HG03378 (cell line): Measurements from ENCODE around the gene DIS3L2.

ENCODE experiments used
- ATAC-seq: cut with Tn5 transposase; IDR thresholded peaks from one replicate; pipeline ENCODE4 v1.9.1; 2021; ENCODE audit warnings: mild to moderate bottlenecking, moderate library complexity; ENCODE audit not compliant: unreplicated experiment

DIS3L2 gene

GRCh38 chr2:232250246-232251175 is 289.0 kb downstream of the DIS3L2 start:
- no peak for ATAC-seq

- ATAC-seq = no peak
Observed at GRCh38 chr2:232255033-232255432, 293.5 kb downstream of the DIS3L2 start.

GRCh38 chr2:232260075-232260474 is 298.6 kb downstream of the DIS3L2 start:
- ATAC-seq = no peak

DNA sequence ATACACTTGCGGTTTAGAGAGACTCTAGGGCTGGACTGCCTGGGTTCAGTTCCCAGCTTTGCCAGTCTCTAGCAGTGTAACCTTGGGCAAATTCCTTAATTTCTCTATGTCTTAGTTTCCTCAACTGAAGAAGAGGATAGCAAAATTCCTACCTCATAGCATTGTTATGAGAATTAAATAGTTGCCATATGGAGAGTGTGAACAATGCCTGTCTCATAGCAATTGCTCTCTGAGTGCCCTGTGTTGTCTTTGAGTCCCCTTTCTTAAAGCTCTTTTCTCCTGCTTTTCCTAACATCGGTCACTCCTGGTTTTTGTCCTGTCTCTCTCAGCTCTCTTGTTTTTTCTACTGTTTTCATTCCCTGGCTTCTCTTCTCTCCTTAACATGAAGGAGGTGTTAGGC is 300.3 kb downstream of the DIS3L2 start:
- ATAC-seq = no peak

DNA sequence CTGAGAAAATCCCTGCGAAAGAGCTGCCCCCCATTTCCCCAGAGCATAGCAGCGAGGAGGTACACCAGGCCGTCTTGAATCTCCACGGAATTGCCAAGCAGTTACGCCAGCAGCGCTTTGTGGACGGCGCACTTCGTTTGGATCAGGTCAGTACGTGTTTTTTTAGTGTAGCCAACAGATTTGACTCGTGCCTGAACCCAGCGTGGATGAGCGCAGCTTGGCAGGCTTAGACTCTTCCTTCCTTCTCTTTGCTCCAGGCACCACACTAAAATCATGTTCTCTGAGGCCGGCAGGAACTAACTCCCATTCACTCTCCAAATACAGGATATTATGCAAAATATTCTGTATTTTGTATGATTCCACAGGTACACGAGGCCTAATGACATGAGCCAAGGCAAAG is 301.8 kb downstream of the DIS3L2 start:
- ATAC-seq = no peak

DNA sequence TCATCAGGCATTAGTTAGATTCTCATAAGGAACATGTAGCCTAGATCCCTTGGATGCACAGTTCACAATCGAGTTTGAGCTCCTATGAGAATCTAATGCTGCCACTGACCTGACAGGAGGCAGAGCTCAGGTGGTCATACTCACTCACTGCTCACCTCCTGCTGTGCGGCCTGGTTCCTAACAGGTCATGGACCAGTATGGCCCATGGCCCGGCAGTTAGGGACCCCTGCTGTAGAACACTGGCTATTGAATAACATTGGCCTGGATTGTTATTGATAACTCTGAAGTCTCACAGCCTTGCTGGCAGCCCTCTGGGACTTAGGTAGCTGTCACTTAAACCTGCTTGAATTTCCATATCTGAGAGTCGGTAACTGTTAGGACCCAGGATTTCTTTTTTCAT is 302.6 kb downstream of the DIS3L2 start:
- ATAC-seq = no peak

DNA sequence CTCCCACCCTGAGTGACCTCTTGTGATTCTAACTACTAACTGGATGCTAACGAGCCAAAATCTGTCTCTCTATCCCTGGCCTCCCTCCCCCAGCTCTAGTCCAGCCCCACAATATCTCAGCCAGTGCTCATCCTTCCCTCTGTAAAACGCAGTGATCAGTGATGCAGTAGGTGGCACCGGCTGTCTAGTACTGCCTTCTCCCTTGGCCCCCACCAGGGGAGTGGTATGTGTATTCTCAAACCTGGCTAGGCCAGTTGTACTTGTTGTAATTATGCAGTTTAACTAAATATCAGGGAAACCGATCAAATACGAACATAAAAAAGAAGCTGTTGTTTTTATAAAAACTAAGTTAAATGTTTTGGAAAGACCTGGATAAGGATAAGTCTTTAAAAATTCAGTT is 303.8 kb downstream of the DIS3L2 start:
- ATAC-seq = no peak

DNA sequence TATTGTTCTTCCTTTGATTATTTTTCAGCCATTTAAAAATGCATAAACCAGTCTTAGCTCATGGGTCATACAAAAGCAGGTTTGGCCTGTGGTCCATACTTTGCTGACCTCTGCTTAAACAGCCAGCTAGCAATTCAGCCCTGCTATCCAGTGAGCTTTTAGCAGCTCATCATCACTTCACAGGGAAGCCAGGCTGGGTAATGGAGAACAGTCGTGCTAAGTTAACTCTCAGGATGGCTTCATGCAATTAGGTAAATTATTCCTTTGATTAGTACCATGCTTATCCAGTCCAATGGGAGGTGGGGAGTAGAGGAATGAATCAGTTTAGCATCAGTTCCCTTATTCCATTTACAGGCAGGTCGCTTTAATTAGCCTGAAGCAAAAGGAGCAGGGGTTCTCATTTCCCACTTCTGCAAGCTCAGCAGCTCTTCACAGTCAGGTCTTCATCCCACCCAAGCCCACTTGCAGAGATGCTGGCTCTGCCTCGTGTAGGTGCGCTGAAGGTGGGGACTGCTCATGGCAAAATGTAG is 307.2 kb downstream of the DIS3L2 start:
- no peak for ATAC-seq

DNA sequence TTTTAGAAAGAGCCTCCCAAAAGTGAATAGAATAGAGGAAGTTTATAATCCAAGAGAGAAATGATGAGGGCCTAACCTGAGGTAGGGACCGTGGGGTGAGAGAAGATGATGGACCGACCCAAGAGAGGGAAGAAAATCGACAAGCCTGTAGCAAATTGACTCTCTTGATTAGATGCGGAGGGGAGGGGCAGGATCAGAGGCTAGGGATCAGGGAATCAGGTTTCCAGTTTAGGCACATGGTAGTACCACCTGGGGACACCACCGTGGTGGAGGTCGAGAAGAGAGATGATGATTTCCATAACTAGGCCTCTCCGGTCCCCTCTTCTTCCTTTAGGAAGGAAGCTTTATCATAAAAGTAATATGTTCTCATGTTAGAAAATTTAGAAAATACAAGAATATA is 308.4 kb downstream of the DIS3L2 start:
- ATAC-seq = no peak

DNA sequence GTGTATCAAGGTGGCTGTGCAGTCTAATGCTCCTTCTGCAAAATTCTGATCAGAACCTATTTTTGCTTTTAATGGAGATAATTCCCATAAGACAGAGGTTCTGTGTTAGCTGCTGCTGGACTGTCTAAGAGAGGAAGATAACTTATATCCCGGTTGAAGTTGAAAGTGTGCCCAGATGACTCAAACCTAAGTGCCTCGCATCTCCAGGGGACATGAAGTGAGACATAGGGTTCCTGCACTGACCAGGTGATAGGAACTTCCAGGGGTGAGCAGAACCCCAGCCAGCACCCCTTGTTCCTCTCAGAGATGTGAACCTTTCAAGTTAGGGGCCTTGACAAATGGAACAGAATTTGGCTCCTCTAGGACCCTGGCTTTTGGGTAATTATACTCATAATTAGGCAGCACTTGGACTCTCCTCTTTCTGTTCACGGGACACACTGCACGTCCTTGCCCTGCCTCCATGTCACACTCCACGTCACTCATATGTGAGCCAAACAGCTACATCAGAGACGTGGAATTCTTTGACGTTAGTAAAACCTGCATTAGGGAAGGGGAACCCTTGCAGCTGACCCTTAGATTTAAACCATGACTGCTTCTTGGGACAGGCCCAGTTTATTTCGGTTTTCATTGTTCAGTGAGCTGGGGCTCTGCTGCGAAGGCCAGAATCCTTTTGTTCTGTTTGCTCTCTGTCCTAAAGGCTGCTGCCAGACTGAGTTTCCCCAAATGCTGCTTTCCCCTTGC is 312.6 kb downstream of the DIS3L2 start:
- no peak for ATAC-seq

DNA sequence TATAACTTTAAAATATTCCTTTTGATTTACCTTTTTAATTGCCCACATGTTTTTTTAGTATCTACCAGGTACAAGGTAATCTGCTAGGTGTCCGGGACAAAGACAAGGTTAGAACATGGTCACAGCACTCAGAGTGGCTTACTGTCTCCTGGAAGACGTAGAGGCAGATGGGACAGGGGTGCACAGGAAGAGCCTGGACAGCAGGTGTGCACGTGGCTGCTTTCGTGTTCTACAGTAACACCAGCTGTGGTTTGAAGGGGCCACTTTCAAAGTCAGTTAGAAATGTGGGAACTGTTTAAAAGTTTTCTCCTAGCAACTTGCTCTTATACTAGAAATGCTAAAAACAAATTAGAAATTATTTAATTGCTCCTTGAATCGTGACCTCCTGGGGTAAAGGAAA is 314.2 kb downstream of the DIS3L2 start:
- ATAC-seq = no peak

GRCh38 chr2:232276084-232276732 is 314.7 kb downstream of the DIS3L2 start:
- no peak for ATAC-seq

GRCh38 chr2:232276733-232277313 is 315.3 kb downstream of the DIS3L2 start:
- ATAC-seq = no peak

DNA sequence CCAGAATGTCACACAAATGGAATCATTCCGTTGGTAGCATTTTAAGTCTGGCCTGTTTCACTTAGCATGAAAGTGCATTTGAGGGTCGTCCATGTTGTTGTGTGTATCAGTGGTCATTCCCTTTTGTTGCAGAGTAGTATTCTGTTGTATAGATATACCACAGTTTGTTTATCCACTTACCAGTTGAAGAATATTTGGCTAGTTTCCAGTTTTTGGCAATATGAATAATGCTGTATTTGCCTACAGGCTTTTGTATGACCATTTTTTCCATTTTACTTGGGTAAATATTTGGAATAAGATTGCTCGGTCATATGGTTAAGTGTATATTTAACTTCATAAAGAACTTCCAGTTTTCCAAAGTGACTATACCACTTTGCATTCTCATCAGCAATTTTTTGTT is 317.0 kb downstream of the DIS3L2 start:
- no peak for ATAC-seq

- no peak for ATAC-seq
Observed at GRCh38 chr2:232280341-232280740, 318.8 kb downstream of the DIS3L2 start.

- ATAC-seq = no peak
Observed at GRCh38 chr2:232281858-232282507, 320.5 kb downstream of the DIS3L2 start.

- ATAC-seq = no peak
Observed at GRCh38 chr2:232282508-232283055, 321.1 kb downstream of the DIS3L2 start.

- no peak for ATAC-seq
Observed at GRCh38 chr2:232286001-232286868, 324.7 kb downstream of the DIS3L2 start.

DNA sequence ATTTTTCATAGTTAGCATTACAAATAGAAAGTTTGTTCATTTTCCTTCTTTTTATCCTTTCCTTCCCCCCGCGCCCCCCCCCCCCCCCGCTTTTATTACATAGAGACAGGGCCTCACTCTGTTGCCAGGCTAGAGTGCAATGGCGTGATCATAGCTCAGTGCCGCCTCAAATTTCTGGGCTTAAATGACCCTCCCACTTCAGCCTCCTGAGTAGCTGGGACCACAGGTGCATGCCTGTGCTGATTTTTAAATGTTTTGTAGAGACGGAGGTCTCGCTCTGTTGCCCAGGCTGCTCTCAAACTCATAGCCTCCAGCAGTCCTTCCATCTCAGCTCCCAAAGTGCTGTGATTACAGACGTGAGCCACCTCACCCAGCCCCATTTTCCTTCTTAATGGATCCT is 325.8 kb downstream of the DIS3L2 start:
- no peak for ATAC-seq
